HEK293 (cell line): ENCODE results near the gene UCMA.

Experiments used
- GLIS2 ChIP-seq: fragments of 450-650 bp; formaldehyde crosslinking; IDR thresholded peaks from 2 replicates; pipeline ENCODE4 v1.5.1; 2016; ENCODE audit warnings: missing biosample characterization, missing genetic modification characterization
- ZFP69B ChIP-seq: fragments of 450-650 bp; formaldehyde crosslinking; IDR thresholded peaks from 2 replicates; pipeline ENCODE4 v1.5.1; 2016; ENCODE audit warnings: missing biosample characterization, missing genetic modification characterization
- ZNF549 ChIP-seq: fragments of 450-650 bp; IDR thresholded peaks from 2 replicates; pipeline ENCODE4 v1.5.1; 2018; ENCODE audit warnings: missing biosample characterization, missing genetic modification characterization, mild to moderate bottlenecking, inconsistent platforms, moderate library complexity
- TF ChIP-seq, protein P1 (sequence below): fragments of 450-650 bp; formaldehyde crosslinking; IDR thresholded peaks from 2 replicates; pipeline ENCODE4 v1.5.1; 2016; ENCODE audit warnings: missing biosample characterization, missing genetic modification characterization
- TF ChIP-seq, protein P2 (sequence below): fragments of 450-650 bp; formaldehyde crosslinking; IDR thresholded peaks from 2 replicates; pipeline ENCODE4 v1.5.1; 2017; ENCODE audit warnings: missing biosample characterization, missing genetic modification characterization
- TF ChIP-seq, protein P3 (sequence below): fragments of 450-650 bp; formaldehyde crosslinking; IDR thresholded peaks from 2 replicates; pipeline ENCODE4 v1.5.1; 2016; ENCODE audit warnings: missing biosample characterization, missing genetic modification characterization, low read depth

DNA sequence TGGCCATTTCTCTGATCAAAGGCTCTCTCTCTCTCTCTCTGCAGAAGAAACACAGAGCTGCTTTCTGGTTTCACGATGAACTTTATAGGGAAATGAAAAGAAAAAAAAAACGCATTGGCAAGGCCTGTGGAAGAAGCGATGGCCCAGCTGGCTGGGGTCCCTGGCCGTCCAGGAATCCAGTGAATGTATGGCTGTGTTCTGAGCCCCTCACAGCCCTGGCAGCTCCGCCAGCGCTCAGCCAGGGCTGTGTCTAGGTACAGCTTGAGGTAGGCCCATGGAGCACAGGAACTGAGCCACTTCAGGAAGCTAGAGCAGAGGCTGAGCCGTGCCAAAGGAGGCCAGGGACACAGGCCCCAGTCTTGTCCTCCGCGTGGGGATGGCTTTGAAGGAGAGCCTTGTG lies 13.1 kb upstream of the UCMA start:
- no peak for TF ChIP-seq GLIS2
- TF ChIP-seq, protein P1, sequence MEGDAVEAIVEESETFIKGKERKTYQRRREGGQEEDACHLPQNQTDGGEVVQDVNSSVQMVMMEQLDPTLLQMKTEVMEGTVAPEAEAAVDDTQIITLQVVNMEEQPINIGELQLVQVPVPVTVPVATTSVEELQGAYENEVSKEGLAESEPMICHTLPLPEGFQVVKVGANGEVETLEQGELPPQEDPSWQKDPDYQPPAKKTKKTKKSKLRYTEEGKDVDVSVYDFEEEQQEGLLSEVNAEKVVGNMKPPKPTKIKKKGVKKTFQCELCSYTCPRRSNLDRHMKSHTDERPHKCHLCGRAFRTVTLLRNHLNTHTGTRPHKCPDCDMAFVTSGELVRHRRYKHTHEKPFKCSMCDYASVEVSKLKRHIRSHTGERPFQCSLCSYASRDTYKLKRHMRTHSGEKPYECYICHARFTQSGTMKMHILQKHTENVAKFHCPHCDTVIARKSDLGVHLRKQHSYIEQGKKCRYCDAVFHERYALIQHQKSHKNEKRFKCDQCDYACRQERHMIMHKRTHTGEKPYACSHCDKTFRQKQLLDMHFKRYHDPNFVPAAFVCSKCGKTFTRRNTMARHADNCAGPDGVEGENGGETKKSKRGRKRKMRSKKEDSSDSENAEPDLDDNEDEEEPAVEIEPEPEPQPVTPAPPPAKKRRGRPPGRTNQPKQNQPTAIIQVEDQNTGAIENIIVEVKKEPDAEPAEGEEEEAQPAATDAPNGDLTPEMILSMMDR (tag by site-specific recombination), result no peak
- TF ChIP-seq, protein P2, sequence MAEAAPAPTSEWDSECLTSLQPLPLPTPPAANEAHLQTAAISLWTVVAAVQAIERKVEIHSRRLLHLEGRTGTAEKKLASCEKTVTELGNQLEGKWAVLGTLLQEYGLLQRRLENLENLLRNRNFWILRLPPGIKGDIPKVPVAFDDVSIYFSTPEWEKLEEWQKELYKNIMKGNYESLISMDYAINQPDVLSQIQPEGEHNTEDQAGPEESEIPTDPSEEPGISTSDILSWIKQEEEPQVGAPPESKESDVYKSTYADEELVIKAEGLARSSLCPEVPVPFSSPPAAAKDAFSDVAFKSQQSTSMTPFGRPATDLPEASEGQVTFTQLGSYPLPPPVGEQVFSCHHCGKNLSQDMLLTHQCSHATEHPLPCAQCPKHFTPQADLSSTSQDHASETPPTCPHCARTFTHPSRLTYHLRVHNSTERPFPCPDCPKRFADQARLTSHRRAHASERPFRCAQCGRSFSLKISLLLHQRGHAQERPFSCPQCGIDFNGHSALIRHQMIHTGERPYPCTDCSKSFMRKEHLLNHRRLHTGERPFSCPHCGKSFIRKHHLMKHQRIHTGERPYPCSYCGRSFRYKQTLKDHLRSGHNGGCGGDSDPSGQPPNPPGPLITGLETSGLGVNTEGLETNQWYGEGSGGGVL (tag by site-specific recombination), result no peak
- TF ChIP-seq ZNF549 (tag by site-specific recombination), result no peak
- TF ChIP-seq ZFP69B (tag by site-specific recombination), result no peak
- TF ChIP-seq, protein P3, sequence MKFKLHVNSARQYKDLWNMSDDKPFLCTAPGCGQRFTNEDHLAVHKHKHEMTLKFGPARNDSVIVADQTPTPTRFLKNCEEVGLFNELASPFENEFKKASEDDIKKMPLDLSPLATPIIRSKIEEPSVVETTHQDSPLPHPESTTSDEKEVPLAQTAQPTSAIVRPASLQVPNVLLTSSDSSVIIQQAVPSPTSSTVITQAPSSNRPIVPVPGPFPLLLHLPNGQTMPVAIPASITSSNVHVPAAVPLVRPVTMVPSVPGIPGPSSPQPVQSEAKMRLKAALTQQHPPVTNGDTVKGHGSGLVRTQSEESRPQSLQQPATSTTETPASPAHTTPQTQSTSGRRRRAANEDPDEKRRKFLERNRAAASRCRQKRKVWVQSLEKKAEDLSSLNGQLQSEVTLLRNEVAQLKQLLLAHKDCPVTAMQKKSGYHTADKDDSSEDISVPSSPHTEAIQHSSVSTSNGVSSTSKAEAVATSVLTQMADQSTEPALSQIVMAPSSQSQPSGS, result no peak
